ENCODE results near the gene MYO19. TPM values are rescaled to one million over a fixed set of nuclear protein-coding genes. Genes with fewer than 3 reads are reported as not detected.

Gene MYO19
- total RNA-seq, 1 experiment from 2014 or later, result 144 TPM

- no peaks in the 10 kb centered on the region for H3K9me3 Mint-ChIP-seq
Observed at GRCh38 chr17:36507266-36507665, 27.4 kb downstream of the MYO19 start.

More at GRCh38 chr17:36507266-36507665, 27.4 kb downstream of the MYO19 start:
- no CpG with 5 or more reads among the region's 6 CpGs for WGBS (ENCODE audit: extremely low coverage, insufficient read length, low lambda C conversion rate)
- Histone ChIP-seq H3K14ac (ENCODE audit: insufficient read depth, low read length) (no peak overlapping the region), H3K18ac (ENCODE audit: insufficient read length, low read depth, low read length) (no peak overlapping the region), H3K23me2 (ENCODE audit: insufficient read length, low read depth, low read length, poor library complexity, severe bottlenecking) (no peaks in the 10 kb centered on the region), H3K27ac (ENCODE audit: insufficient read length, low read depth, low read length) (no peak overlapping the region), H2BK120ac (ENCODE audit: low read depth, low read length, poor library complexity, severe bottlenecking) (no peak overlapping the region), H3T11ph (ENCODE audit: low read length) (no peak overlapping the region), H3K4ac (ENCODE audit: low read depth, low read length) (no peak overlapping the region), H3K79me1 (ENCODE audit: insufficient read depth, low read depth, low read length, poor library complexity, severe bottlenecking) (no peaks in the 10 kb centered on the region), H4K20me1 (ENCODE audit: control insufficient read depth, insufficient read depth, insufficient read length) (peaks cover 2% of the 10 kb centered on the region), H3K9me3 (ENCODE audit: control insufficient read depth, low read depth, low read length) (no peaks in the 10 kb centered on the region), H3K4me1 (ENCODE audit: insufficient read depth, low read length) (no peaks in the 10 kb centered on the region), H3K4me2 (ENCODE audit: insufficient read depth, insufficient read length, low read length) (no peak overlapping the region), H2AK5ac (ENCODE audit: insufficient read length, low read length) (no peak overlapping the region), H4K8ac (replicated peaks; ENCODE audit: insufficient read length, low read depth, low read length) (no peak overlapping the region), H2AFZ (ENCODE audit: low read length) (no peak overlapping the region), H2BK5ac (ENCODE audit: insufficient read length, low read length) (no peak overlapping the region), H2BK15ac (ENCODE audit: low read depth, low read length) (no peak overlapping the region), H4K91ac (ENCODE audit: insufficient read length, low read depth, low read length) (no peak overlapping the region), H4K5ac (ENCODE audit: insufficient read length, low read depth, low read length) (no peak overlapping the region), H3K56ac (ENCODE audit: insufficient read length, low read depth, low read length) (no peak overlapping the region), H3K79me2 (ENCODE audit: insufficient read depth, low read length) (no peaks in the 10 kb centered on the region), H3K9ac (ENCODE audit: extremely low read depth, insufficient read length, low read length) (no peak overlapping the region), H3K23ac (ENCODE audit: insufficient read length, low read depth, low read length) (no peak overlapping the region), H2BK20ac (ENCODE audit: low read depth, low read length, poor library complexity, severe bottlenecking) (no peak overlapping the region), H2BK12ac (ENCODE audit: insufficient read length, low read depth, low read length) (no peak overlapping the region), H3K27me3 (ENCODE audit: insufficient read depth, low read length) (no peaks in the 10 kb centered on the region)
- peaks cover 48 to 97% (median 93%) of the 10 kb centered on the region in 3 experiments for H3K36me3 Mint-ChIP-seq (ENCODE audit: insufficient read depth in 1 of 3, low read depth in 3 of 3)
- TF ChIP-seq CTCF (conservative IDR thresholded peaks at IDR 0.05), result no peak
- no peak overlapping the region for H3K4me3 Mint-ChIP-seq
- H3K4me1 Mint-ChIP-seq, result no peaks in the 10 kb centered on the region
- H3K27me3 Mint-ChIP-seq (ENCODE audit: low read depth), result no peaks in the 10 kb centered on the region; the same call in 1 of the 2 replicates
- no peak for DNase-seq
- H3K27ac Mint-ChIP-seq, result no peak overlapping the region
